Measurements from ENCODE around the gene IL21.

Gene IL21

GRCh38 chr4:122652379-122652778 lies 31.5 kb upstream of the IL21 start:
- H3K9ac ChIP-seq (ENCODE audit: low read length), result no peak overlapping the region
- H3K4me3 ChIP-seq (ENCODE audit: low read length), result no peak overlapping the region
- H3K4me2 ChIP-seq (ENCODE audit: low read depth, low read length), result no peak overlapping the region
- H3K79me2 ChIP-seq (ENCODE audit: low read length), result no peaks in the 10 kb centered on the region
- no peaks in the 10 kb centered on the region for H3K36me3 ChIP-seq (replicated peaks; ENCODE audit: insufficient read depth, low read length)
- DNase-seq, result peak; percentile 67
- no peaks in the 10 kb centered on the region for H3K9me3 ChIP-seq (replicated peaks; ENCODE audit: insufficient read depth, low read length)
- no peaks in the 10 kb centered on the region for H3K9me2 ChIP-seq (replicated peaks; ENCODE audit: insufficient read depth, low read length)
- no peaks in the 10 kb centered on the region for H3K4me1 ChIP-seq (ENCODE audit: low read length)
- no peaks in the 10 kb centered on the region for H3F3A ChIP-seq (ENCODE audit: insufficient read depth, low read length)
- TF ChIP-seq EZH2phosphoT487 (IDR thresholded peaks at IDR 0.05; ENCODE audit: low read length) (no peak), CTCF (IDR thresholded peaks at IDR 0.05; ENCODE audit: low read length) (peak; percentile 51), EZH2 (optimal IDR thresholded peaks at IDR 0.05; ENCODE audit: low read depth, low read length) (no peak)
- H4K20me1 ChIP-seq (ENCODE audit: insufficient read depth, low read length), result no peaks in the 10 kb centered on the region
- H3K27me3 ChIP-seq (replicated peaks; ENCODE audit: insufficient read depth, low read length), result no peaks in the 10 kb centered on the region
- H3K27ac ChIP-seq (ENCODE audit: low read length), result no peak overlapping the region
- no peak overlapping the region for H2AFZ ChIP-seq (ENCODE audit: low read length)

GRCh38 chr4:122650148-122650547 lies 29.3 kb upstream of the IL21 start:
- Histone ChIP-seq H4K20me1 (ENCODE audit: insufficient read depth, low read length) (no peaks in the 10 kb centered on the region), H3K27me3 (replicated peaks; ENCODE audit: insufficient read depth, low read length) (no peaks in the 10 kb centered on the region)
- TF ChIP-seq EZH2 (optimal IDR thresholded peaks at IDR 0.05; ENCODE audit: low read depth, low read length), result no peak
- TF ChIP-seq EZH2phosphoT487 (IDR thresholded peaks at IDR 0.05; ENCODE audit: low read length), result no peak
- TF ChIP-seq CTCF (IDR thresholded peaks at IDR 0.05; ENCODE audit: low read length), result no peak

GRCh38 chr4:122647656-122648055 lies 26.8 kb upstream of the IL21 start:
- H3K36me3 ChIP-seq (replicated peaks; ENCODE audit: insufficient read depth, low read length), result no peaks in the 10 kb centered on the region
- DNase-seq, result no peak
- no peak overlapping the region for H3K4me3 ChIP-seq (ENCODE audit: low read length)
- H3K9ac ChIP-seq (ENCODE audit: low read length), result no peak overlapping the region
- no peaks in the 10 kb centered on the region for H3K27me3 ChIP-seq (replicated peaks; ENCODE audit: insufficient read depth, low read length)
- no peaks in the 10 kb centered on the region for H3K9me3 ChIP-seq (replicated peaks; ENCODE audit: insufficient read depth, low read length)
- TF ChIP-seq EZH2phosphoT487 (IDR thresholded peaks at IDR 0.05; ENCODE audit: low read length) (no peak), EZH2 (optimal IDR thresholded peaks at IDR 0.05; ENCODE audit: low read depth, low read length) (no peak), CTCF (IDR thresholded peaks at IDR 0.05; ENCODE audit: low read length) (no peak)
- no peaks in the 10 kb centered on the region for H4K20me1 ChIP-seq (ENCODE audit: insufficient read depth, low read length)
- no peak overlapping the region for H2AFZ ChIP-seq (ENCODE audit: low read length)
- no peak overlapping the region for H3K4me2 ChIP-seq (ENCODE audit: low read depth, low read length)
- no peaks in the 10 kb centered on the region for H3F3A ChIP-seq (ENCODE audit: insufficient read depth, low read length)
- H3K27ac ChIP-seq (ENCODE audit: low read length), result no peak overlapping the region
- no peaks in the 10 kb centered on the region for H3K9me2 ChIP-seq (replicated peaks; ENCODE audit: insufficient read depth, low read length)
- H3K4me1 ChIP-seq (ENCODE audit: low read length), result no peaks in the 10 kb centered on the region
- H3K79me2 ChIP-seq (ENCODE audit: low read length), result no peaks in the 10 kb centered on the region

More at GRCh38 chr4:122650148-122650547, 29.3 kb upstream of the IL21 start:
- no peaks in the 10 kb centered on the region for H3K79me2 ChIP-seq (ENCODE audit: low read length)
- no peak overlapping the region for H3K27ac ChIP-seq (ENCODE audit: low read length)
- H3K4me2 ChIP-seq (ENCODE audit: low read depth, low read length), result no peak overlapping the region
- H3K9me3 ChIP-seq (replicated peaks; ENCODE audit: insufficient read depth, low read length), result no peaks in the 10 kb centered on the region
- no peaks in the 10 kb centered on the region for H3F3A ChIP-seq (ENCODE audit: insufficient read depth, low read length)
- H3K9ac ChIP-seq (ENCODE audit: low read length), result no peak overlapping the region
- no peaks in the 10 kb centered on the region for H3K9me2 ChIP-seq (replicated peaks; ENCODE audit: insufficient read depth, low read length)
- no peaks in the 10 kb centered on the region for H3K4me1 ChIP-seq (ENCODE audit: low read length)
- H3K4me3 ChIP-seq (ENCODE audit: low read length), result no peak overlapping the region
- no peaks in the 10 kb centered on the region for H3K36me3 ChIP-seq (replicated peaks; ENCODE audit: insufficient read depth, low read length)
- H2AFZ ChIP-seq (ENCODE audit: low read length), result no peak overlapping the region
- DNase-seq, result no peak
